ENCODE results near the gene NADK.
"Not testable (repeated sequence)": the region's sequence is repeated elsewhere in the genome, so short reads cannot be mapped to it uniquely, and the experiment has no call there.

NADK gene

GRCh38 chr1:1707241-1707640, 71.0 kb downstream of the NADK start:
- not testable (repeated sequence) for DNase-seq (ENCODE audit: low read depth in 3 of 3)

- not testable (repeated sequence) for DNase-seq (ENCODE audit: low read depth in 3 of 3)
These were observed 72.6 kb downstream of the NADK start for GRCh38 chr1:1705623-1706022.

GRCh38 chr1:1704284-1704957, 73.8 kb downstream of the NADK start:
- DNase-seq (ENCODE audit: low read depth in 3 of 3), result not testable (repeated sequence)

GRCh38 chr1:1703796-1704195, 74.5 kb downstream of the NADK start:
- no peak for DNase-seq (ENCODE audit: low read depth in 3 of 3)

- DNase-seq (ENCODE audit: low read depth in 3 of 3), result not testable (repeated sequence)
These were observed 75.8 kb downstream of the NADK start for GRCh38 chr1:1702506-1702905.
